Thymus (tissue), 14 donors: ENCODE measurements around the gene DPH2. TPM values are rescaled to one million over a fixed set of nuclear protein-coding genes. Genes with fewer than 3 reads are reported as not detected.

ENCODE experiments used
- DNase-seq, 9 donors: peaks; one replicate each; pipeline ENCODE4 v3.0.0-alpha.2; 2013; ENCODE audit warnings: low spot score in 9 of 9, low read depth in 6 of 9, missing footprints in 1 of 9
- H3K27ac ChIP-seq, 2 donors: one replicate each; pipeline ENCODE4 v1.5.1; 2013; ENCODE audit warnings: control low read depth in 1 of 2, low read depth in 1 of 2, low read length in 1 of 2, mild to moderate bottlenecking in 1 of 2, moderate library complexity in 1 of 2
- H3K27me3 ChIP-seq, 2 donors: one replicate each; pipeline ENCODE4 v1.5.1; 2013; ENCODE audit warnings: low read length in 1 of 2; ENCODE audit not compliant: control insufficient read depth in 2 of 2, insufficient read depth in 1 of 2
- H3K36me3 ChIP-seq, 2 donors: one replicate each; pipeline ENCODE4 v1.5.1; 2013; ENCODE audit warnings: low read length in 1 of 2, mild to moderate bottlenecking in 1 of 2, moderate library complexity in 1 of 2; ENCODE audit not compliant: control insufficient read depth in 2 of 2, insufficient read depth in 2 of 2
- H3K4me1 ChIP-seq, 2 donors: one replicate each; pipeline ENCODE4 v1.5.1; 2013; ENCODE audit warnings: low read length in 2 of 2; ENCODE audit not compliant: control insufficient read depth in 2 of 2, insufficient read depth in 2 of 2
- H3K4me3 ChIP-seq, 2 donors: one replicate each; pipeline ENCODE4 v1.5.1; 2013; ENCODE audit warnings: low read length in 2 of 2, control low read depth in 1 of 2, mild to moderate bottlenecking in 1 of 2
- H3K9me3 ChIP-seq, 2 donors: one replicate each; pipeline ENCODE4 v1.5.1; 2013; ENCODE audit warnings: low read length in 1 of 2, mild to moderate bottlenecking in 1 of 2; ENCODE audit not compliant: control insufficient read depth in 2 of 2, insufficient read depth in 1 of 2
- WGBS: extraction: QIAGEN DNeasy Blood & Tissue Kit; methylation state at CpG from one replicate; pipeline ENCODE4 v1.1.7; 2013; 5-methylcytosine and 5-hydroxymethylcytosine counted together
- long read RNA-seq, 10 donors: transcript quantifications; one replicate each; lab custom pipeline, GENCODE V29; 2026
- polyA plus RNA-seq: library from polyadenylated mRNA; stranded (reverse); fragments of 200-250 nt; gene quantifications from one replicate; pipeline ENCODE4 v1.2.3, GENCODE V29; 2013
- total RNA-seq: library from RNA; stranded (reverse); fragments of 120-200 nt; gene quantifications from one replicate; pipeline ENCODE4 v1.2.4, GENCODE V29; 2013
- donor health status: healthy.

DPH2 gene, protein sequence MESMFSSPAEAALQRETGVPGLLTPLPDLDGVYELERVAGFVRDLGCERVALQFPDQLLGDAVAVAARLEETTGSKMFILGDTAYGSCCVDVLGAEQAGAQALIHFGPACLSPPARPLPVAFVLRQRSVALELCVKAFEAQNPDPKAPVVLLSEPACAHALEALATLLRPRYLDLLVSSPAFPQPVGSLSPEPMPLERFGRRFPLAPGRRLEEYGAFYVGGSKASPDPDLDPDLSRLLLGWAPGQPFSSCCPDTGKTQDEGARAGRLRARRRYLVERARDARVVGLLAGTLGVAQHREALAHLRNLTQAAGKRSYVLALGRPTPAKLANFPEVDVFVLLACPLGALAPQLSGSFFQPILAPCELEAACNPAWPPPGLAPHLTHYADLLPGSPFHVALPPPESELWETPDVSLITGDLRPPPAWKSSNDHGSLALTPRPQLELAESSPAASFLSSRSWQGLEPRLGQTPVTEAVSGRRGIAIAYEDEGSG
- total RNA-seq (16.1 TPM), polyA plus RNA-seq (14.4 TPM)
- long read RNA-seq, donor 1, partial matches to known transcripts = 0 of 1 reads
- long read RNA-seq, donor 1, other reads (novel, unspliced or antisense) = 0 of 1 reads
- long read RNA-seq, donor 2, partial matches to known transcripts = 6 of 13 reads
- long read RNA-seq, donor 2, other reads (novel, unspliced or antisense) = 0 of 13 reads
- long read RNA-seq, donor 3, partial matches to known transcripts = 0 of 2 reads
- long read RNA-seq, donor 3, other reads (novel, unspliced or antisense) = 0 of 2 reads
- long read RNA-seq, donor 4, partial matches to known transcripts = 0 of 3 reads
- long read RNA-seq, donor 4, other reads (novel, unspliced or antisense) = 0 of 3 reads
- long read RNA-seq, donor 5, partial matches to known transcripts = 0 of 1 reads
- long read RNA-seq, donor 5, other reads (novel, unspliced or antisense) = 0 of 1 reads
- long read RNA-seq, donor 6, partial matches to known transcripts = 0 of 3 reads
- long read RNA-seq, donor 6, other reads (novel, unspliced or antisense) = 0 of 3 reads
- long read RNA-seq, donor 7, partial matches to known transcripts = 0 of 3 reads
- long read RNA-seq, donor 7, other reads (novel, unspliced or antisense) = 0 of 3 reads
- long read RNA-seq, donor 8, partial matches to known transcripts = 0 of 2 reads
- long read RNA-seq, donor 8, other reads (novel, unspliced or antisense) = 0 of 2 reads
- long read RNA-seq, donor 9, partial matches to known transcripts = 0 of 3 reads
- long read RNA-seq, donor 9, other reads (novel, unspliced or antisense) = 0 of 3 reads
- long read RNA-seq, donor 10, partial matches to known transcripts = 0 of 3 reads
- long read RNA-seq, donor 10, other reads (novel, unspliced or antisense) = 0 of 3 reads

DNA sequence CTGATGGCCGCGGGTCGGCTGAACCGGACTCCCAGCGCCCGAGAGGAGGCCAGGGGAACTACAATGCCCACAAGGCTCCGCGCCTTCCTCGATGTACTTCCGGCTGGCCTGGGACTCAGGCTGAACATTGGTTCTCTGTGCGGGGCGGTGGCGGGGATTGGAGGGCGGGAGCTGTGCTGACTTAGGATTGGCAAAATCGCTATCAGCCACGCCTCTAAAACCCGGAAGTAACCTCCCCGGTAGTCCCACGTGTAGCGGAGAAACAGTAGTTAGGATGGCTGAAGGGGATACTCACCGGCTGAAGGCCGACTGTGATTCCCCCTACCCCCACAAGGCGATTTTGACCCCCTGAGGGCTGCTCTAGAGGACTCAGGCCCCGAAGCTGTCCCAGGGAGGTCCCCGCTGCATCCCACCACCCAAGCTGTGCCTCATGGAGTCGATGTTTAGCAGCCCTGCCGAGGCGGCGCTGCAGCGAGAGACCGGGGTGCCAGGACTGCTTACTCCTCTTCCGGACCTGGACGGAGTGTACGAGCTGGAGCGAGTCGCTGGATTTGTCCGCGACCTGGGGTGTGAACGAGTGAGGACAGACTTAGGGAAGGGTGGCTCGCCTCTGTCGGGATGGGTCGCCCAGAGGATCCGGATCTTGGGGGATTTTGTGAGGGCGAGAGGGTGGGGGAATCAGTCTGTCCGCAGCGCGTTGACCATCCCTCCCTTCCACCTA lies at the start of gene DPH2:
DPH2 (plus strand) TSS at position 265 of the 721 bp plus-strand sequence; CDS start at position 431, 166 bp downstream.
- no peaks in the 10 kb centered on the region for H3K9me3 ChIP-seq
- H3K4me3 ChIP-seq = peak within 1 kb of the TSS; percentile 61 to 86
- no peaks in the 10 kb centered on the region for H3K27me3 ChIP-seq
- WGBS = 1% methylated on average over 47 of the region's 47 CpGs
- H3K4me1 ChIP-seq = peaks cover 10 to 22% of the 10 kb centered on the region in 2 donors
- H3K27ac ChIP-seq = no peak within 1 kb of the TSS
- peaks cover 0 to 7% of the 10 kb centered on the region in 2 donors for H3K36me3 ChIP-seq
- DNase-seq = peak; percentile 85 to 97 (median 91)

DNA sequence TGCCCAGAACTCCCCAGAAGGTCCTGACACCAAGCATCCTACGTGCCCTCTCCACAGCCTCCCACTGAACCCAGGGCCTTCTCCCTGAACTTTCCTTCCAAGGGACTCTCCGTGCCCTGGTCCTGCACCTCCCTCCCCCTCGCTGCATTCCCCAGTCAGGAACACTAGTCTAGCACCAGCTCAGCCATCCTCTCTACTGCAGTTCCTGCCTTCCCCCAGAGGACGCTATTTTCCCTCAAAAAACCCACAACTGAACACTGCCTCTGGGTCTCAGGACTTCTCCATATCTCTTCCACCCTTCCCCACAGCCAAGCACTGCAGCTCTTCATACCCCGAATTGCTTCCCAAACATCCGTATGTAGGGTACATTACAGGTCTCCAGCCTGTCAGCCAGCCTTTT lies 48.8 kb upstream of the DPH2 start:
- Histone ChIP-seq H3K4me3 (no peak overlapping the region), H3K27ac (no peak overlapping the region), H3K36me3 (peaks cover 3 to 6% of the 10 kb centered on the region in 2 donors), H3K9me3 (no peaks in the 10 kb centered on the region), H3K4me1 (peaks cover 0 to 4% of the 10 kb centered on the region in 2 donors), H3K27me3 (no peaks in the 10 kb centered on the region)
- 99% methylated on average over 6 of the region's 6 CpGs for WGBS
- DNase-seq = no peak

DNA sequence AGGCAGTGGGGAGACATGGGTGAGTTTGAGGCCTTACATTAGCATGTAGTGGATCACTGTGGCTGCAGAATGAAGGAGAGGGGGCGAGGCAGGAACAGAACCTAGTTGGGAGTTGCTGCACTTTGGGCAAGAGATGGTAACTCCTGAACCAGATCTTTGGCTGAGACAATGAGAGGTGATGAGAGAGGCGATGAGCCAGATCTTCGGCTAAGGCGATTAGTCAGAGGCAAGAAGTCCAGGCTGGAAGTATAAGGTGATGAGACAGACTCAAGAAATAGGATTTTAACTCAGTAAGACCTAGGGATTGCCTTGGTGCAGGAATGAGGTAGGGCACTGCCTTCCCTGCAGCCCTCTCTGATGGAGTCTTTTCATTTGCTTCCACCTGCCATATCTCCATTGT lies 45.3 kb upstream of the DPH2 start:
- DNase-seq = no peak
- Histone ChIP-seq H3K27me3 (no peaks in the 10 kb centered on the region), H3K4me1 (peaks cover 0 to 4% of the 10 kb centered on the region in 2 donors), H3K27ac (no peak overlapping the region), H3K4me3 (no peak overlapping the region), H3K9me3 (no peaks in the 10 kb centered on the region), H3K36me3 (peaks cover 3 to 6% of the 10 kb centered on the region in 2 donors)
- 91% methylated on average over 4 of the region's 4 CpGs for WGBS

DNA sequence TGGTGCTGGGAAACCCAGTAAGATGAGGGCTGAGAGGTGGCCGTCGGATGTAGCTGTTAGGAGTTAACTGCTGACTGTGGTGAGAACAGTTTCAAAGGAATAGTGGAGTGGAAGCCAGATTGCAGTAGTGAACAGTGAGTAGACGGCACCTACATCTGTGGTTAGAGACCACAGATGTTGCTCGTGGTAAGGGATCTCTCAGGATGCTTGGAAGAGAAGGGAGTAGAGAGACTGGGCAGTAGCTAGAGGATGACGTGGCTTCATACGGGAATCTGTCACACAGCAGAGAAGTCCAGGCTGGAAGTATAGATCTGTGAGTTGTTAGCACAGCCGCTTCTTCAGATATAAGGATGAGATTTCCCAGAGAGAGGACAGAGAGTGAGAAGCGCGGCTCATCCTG lies 44.0 kb upstream of the DPH2 start:
- H3K27ac ChIP-seq = no peak overlapping the region
- WGBS = 95% methylated on average over 9 of the region's 9 CpGs
- no peaks in the 10 kb centered on the region for H3K4me1 ChIP-seq
- H3K27me3 ChIP-seq = no peaks in the 10 kb centered on the region
- peaks cover 3% of the 10 kb centered on the region in 2 donors for H3K36me3 ChIP-seq
- H3K4me3 ChIP-seq = no peak overlapping the region
- no peak for DNase-seq
- H3K9me3 ChIP-seq = no peaks in the 10 kb centered on the region

DNA sequence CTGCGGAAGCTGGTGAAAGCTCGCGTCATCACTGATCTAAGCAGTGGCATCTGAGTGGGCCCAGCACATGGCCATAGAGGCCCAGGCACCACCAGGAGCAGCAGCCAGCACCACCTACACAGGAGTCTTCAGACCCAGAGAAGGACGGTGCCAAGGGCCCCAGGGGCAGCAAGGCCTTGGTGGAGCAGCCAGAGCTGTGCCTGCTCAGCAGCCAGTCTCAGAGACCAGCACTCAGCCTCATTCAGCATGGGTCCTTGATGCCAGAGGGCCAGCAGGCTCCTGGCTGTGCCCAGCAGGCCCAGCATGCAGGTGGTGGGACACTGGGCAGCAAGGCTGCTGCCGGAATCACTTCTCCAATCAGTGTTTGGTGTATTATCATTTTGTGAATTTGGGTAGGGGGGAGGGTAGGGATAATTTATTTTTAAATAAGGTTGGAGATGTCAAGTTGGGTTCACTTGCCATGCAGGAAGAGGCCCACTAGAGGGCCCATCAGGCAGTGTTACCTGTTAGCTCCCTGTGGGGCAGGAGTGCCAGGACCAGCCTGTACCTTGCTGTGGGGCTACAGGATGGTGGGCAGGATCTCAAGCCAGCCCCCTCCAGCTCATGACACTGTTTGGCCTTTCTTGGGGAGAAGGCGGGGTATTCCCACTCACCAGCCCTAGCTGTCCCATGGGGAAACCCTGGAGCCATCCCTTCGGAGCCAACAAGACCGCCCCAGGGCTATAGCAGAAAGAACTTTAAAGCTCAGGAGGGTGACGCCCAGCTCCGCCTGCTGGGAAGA lies 39.5 kb upstream of the DPH2 start:
- peaks cover 7 to 37% of the 10 kb centered on the region in 2 donors for H3K27me3 ChIP-seq
- H3K4me3 ChIP-seq = no peak overlapping the region
- peaks cover 0 to 3% of the 10 kb centered on the region in 2 donors for H3K9me3 ChIP-seq
- peaks cover 3% of the 10 kb centered on the region in 2 donors for H3K36me3 ChIP-seq
- peaks cover 3 to 16% of the 10 kb centered on the region in 2 donors for H3K4me1 ChIP-seq
- H3K27ac ChIP-seq = no peak overlapping the region
- DNase-seq = no peak
- 99% methylated on average over 10 of the region's 10 CpGs for WGBS

DNA sequence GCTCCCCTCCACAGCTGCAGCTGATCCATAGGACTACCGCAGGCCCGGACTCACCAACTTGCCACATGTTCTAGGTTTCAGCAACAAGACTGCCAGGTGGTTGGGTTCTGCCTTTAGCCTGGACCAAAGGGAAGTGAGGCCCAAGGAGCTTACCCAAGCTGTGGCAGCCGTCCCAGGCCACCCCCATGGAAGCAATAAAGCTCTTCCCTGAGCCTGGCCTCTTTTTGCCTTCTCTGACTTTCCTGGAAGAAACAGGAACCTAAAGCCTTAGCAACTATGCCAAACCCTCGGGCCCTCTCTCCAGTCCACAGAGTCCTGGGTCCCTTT lies 38.9 kb upstream of the DPH2 start:
- WGBS = 83% methylated on average over 4 of the region's 4 CpGs
- Histone ChIP-seq H3K4me1 (peaks cover 3 to 16% of the 10 kb centered on the region in 2 donors), H3K36me3 (peaks cover 0 to under 1% of the 10 kb centered on the region in 2 donors), H3K4me3 (no peak overlapping the region), H3K9me3 (peaks cover 0 to 3% of the 10 kb centered on the region in 2 donors), H3K27ac (no peak overlapping the region), H3K27me3 (peaks cover 12 to 42% of the 10 kb centered on the region in 2 donors)
- no peak for DNase-seq

DNA sequence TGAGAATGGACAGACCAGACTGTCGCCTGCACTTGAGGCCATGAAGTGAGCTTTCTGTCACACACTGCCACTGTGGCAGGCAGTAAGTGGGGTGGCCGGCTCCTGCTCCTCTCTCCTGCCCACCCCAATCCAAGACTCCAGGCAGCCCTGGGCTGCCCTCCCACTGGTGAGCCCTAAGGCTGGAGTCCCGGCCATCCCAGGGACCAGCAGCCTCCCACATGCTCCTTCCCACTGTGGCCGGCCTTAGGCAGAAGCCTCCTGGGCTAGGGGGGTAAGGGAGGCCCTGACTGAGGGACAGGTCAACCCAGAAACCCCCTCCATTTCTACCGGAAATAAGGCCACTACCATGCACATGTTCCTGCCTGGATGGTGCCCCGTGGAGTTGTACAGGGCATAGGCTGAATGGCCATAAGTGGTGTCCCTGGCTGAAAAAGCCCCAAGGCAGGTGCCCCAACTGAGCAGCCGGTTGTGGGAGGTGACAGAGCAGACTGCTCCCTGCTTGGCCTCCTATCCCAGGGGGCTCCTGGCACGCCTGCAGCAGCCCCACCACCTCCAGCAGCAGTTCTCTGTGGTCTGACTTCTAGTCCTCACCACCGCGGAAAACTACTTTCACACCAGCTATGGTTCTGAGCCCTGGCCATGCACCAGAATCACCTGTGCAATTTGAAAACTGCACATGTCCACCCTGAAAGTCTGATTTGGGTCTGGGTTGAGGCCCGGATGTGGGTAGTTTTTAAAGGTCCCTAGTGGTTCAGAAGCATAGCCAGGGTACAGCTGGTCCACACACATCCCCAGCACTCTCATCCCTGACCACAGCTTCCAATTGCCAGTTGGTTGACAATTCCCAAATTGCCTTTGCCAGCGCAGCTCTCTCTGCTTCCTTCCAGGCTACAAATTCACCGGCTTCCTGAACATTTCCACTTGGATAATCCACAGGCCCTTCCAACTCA lies 37.8 kb upstream of the DPH2 start:
- peaks cover 6 to 16% of the 10 kb centered on the region in 2 donors for H3K4me1 ChIP-seq
- WGBS = 98% methylated on average over 13 of the region's 13 CpGs

More for the DNA sequence above, 37.8 kb upstream of the DPH2 start:
- Histone ChIP-seq H3K9me3 (peaks cover 0 to 3% of the 10 kb centered on the region in 2 donors), H3K4me3 (no peak overlapping the region), H3K36me3 (no peaks in the 10 kb centered on the region), H3K27ac (no peak overlapping the region), H3K27me3 (peaks cover 20 to 50% of the 10 kb centered on the region in 2 donors)
- no peak for DNase-seq
